GM13977 (cell line): ENCODE data around the gene INO80E.

Source experiments
- DNase-seq: peaks from one replicate; pipeline ENCODE4 v3.0.0; 2012; ENCODE audit warnings: low spot score
- in situ Hi-C: fragments of 300-500 bp; cut with MboI; formaldehyde crosslinking; loops from one replicate; pipeline ENCODE4 v1.12.0; 2022; ENCODE audit warnings: low sequenced_read_pairs, low pct_unique_long_range_greater_than_20kb, mixed read lengths, inconsistent platforms; ENCODE audit not compliant: unreplicated experiment
- TF ChIP-seq, protein P1 (sequence below): IDR thresholded peaks from 2 replicates; pipeline ENCODE4 v1.5.1; 2012; ENCODE audit warnings: mild to moderate bottlenecking, control low read depth; ENCODE audit not compliant: insufficient read depth; ENCODE audit errors: extremely low read depth, missing control alignments

Gene INO80E

DNA sequence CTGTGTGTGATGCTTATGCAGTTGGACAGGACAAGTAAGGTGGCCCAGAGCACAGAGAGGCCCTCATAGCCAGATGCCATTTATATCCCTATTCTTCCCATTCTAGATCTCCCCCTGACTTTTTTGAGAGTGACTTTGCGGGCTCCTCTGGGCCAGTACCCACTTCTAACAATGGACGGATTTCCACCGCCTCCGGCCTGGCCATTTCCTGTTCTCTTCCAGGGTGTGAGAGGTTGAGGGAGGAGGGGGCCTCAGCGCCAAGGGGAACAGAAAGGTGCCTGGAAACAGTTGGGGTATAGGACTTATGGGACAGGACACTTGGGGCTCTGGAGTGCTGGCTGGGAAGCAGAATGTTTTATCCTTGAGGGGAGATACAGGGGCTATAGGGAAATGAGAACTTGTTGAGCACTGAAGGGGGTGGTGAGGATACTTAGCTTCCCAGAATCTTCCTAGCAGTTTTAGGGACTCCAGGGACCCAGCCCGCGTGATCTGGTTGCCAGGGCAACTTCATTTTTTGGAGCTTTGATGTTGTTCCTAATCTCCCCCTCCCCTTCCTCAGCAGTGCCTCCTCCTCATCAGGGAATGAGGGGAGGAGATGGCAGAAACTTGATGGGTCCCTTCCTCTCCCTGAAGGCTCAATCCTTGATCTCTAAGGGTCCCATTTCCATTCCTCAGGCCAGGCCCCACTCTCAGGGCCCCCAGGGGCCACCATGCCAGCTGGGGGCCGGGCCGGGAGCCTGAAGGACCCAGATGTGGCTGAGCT lies 18.8 kb upstream of the INO80E start:
- no peak for DNase-seq
- TF ChIP-seq, protein P1, sequence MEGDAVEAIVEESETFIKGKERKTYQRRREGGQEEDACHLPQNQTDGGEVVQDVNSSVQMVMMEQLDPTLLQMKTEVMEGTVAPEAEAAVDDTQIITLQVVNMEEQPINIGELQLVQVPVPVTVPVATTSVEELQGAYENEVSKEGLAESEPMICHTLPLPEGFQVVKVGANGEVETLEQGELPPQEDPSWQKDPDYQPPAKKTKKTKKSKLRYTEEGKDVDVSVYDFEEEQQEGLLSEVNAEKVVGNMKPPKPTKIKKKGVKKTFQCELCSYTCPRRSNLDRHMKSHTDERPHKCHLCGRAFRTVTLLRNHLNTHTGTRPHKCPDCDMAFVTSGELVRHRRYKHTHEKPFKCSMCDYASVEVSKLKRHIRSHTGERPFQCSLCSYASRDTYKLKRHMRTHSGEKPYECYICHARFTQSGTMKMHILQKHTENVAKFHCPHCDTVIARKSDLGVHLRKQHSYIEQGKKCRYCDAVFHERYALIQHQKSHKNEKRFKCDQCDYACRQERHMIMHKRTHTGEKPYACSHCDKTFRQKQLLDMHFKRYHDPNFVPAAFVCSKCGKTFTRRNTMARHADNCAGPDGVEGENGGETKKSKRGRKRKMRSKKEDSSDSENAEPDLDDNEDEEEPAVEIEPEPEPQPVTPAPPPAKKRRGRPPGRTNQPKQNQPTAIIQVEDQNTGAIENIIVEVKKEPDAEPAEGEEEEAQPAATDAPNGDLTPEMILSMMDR: no peak
- in situ Hi-C loops: no loop called here

DNA sequence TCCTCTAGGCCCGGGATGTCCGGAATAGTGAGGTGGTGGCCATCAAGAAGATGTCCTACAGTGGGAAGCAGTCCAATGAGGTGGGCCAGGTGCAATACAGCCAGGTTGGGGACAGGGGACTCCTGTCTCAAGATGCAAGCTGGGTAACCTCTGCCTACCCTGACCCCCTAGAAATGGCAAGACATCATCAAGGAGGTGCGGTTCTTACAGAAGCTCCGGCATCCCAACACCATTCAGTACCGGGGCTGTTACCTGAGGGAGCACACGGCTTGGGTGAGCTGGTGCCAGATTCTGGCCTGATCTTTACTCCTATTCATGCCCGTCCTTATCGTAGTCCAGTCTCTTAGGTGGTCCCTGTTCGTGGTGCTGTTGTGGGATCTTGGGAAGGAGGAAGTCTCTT lies 18.0 kb upstream of the INO80E start:
- in situ Hi-C loops: no loop called here
- no peak for DNase-seq
- TF ChIP-seq, protein P1: no peak

DNA sequence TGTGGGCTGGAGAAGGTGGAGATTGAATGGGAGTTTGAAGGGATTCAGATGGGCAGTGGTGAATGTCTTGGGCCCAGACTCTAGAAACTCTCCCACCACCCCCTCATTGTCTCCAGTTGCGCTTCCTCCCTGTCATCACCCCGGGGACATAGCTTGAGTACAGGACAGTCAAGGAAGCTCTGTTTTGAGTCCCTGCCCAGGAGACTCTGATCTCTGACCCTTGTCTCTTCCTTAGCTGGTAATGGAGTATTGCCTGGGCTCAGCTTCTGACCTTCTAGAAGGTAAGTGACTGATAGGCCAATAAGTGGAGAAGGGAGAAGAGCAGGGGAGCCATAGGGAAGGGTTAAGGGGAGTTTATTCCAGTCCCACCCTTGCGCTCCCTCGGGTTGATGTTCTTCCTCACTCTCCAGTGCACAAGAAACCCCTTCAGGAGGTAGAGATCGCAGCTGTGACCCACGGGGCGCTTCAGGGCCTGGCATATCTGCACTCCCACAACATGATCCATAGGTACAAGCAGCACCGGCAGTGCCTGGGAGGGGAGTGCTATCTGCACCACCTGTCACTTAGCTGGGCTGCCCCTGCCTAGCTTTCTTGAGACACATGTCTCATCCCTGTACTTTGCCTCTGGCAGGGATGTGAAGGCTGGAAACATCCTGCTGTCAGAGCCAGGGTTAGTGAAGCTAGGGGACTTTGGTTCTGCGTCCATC lies 17.3 kb upstream of the INO80E start:
- in situ Hi-C loops: no loop called here
- TF ChIP-seq, protein P1: no peak
- DNase-seq: no peak

DNA sequence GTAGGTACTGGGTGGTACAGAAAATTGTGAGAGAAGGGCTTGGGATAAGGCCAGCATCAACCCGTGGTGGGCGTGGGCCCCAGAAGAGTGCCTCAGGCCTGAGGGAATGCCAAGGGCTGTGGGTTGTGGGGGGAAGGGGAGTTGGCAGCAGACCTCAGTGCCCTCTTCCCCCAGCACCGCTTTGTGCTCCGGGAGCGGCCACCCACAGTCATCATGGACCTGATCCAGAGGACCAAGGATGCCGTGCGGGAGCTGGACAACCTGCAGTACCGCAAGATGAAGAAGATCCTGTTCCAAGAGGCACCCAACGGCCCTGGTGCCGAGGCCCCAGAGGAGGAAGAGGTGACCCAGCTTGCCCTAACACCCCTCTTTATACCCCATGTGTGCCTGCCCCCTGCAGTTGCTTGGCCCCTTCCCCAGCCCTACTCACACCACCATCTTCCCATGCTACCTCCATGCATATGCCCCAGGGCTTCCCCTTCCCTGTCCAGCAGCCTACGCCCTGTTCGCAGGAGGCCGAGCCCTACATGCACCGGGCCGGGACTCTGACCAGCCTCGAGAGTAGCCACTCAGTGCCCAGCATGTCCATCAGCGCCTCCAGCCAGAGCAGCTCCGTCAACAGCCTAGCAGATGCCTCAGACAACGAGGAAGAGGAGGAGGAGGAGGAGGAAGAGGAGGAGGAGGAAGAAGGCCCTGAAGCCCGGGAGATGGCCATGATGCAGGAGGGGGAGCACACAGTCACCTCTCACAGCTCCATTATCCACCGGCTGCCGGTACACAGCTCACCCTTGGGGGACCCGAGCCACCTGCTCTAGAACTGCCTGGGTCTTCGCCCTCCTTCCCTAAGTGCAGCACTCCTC lies 13.3 kb upstream of the INO80E start:
- DNase-seq: no peak
- in situ Hi-C loops: no loop called here
- TF ChIP-seq, protein P1: no peak

DNA sequence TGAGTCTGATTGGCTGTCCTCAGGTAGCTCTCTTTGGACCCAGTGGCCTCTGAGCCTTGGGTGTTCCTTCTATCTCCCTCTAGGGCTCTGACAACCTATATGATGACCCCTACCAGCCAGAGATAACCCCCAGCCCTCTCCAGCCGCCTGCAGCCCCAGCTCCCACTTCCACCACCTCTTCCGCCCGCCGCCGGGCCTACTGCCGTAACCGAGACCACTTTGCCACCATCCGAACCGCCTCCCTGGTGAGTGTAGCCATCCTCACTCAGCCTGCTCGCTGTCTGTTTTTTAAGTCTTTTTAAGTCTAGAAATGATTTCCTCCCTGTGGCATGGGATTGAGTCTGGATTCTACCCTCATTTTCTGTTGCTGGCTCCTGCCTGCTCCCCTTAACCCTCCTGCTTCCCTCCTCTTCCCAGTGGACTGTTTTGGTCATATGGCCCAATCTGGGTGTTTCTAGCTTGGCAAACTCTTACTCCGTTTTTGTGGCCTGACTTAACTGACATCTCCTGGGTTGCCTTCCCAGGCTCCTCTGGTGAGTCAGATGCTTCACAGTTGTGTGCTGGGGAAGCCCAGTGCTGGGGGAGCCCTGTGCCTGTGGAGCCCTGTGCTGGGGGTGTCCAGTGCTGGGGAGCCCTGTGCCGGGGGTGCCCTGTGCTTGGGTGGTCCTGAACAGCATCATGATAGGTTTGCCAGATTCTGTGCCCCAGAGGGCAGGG lies 12.5 kb upstream of the INO80E start:
- DNase-seq: no peak
- in situ Hi-C loops: no loop called here
- TF ChIP-seq, protein P1: no peak
